OCI-LY1 (cell line): ENCODE results near the gene EYA3.

Experiments
- CTCF ChIP-seq: fragments of 200-600 bp; sonication (generic), shearing (Covaris generic); IDR thresholded peaks from 2 replicates; pipeline ENCODE4 v1.5.1; 2017; ENCODE audit warnings: mild to moderate bottlenecking, antibody characterized with exemption, low read length, moderate library complexity, mixed read lengths
- EZH2 ChIP-seq: fragments of 200-600 bp; sonication (generic), shearing (Covaris generic); IDR thresholded peaks from 2 replicates; pipeline ENCODE4 v1.8.0; 2017; ENCODE audit warnings: borderline replicate concordance, mixed run types, mild to moderate bottlenecking, antibody characterized with exemption, low read length, moderate library complexity, mixed read lengths

GRCh38 chr1:28126783-28127490 lies 38.5 kb upstream of the EYA3 start:
- TF ChIP-seq CTCF: no peak
- no peak for TF ChIP-seq EZH2
